Esophagus squamous epithelium (tissue), 4 donors: ENCODE measurements around the gene NHEJ1.

ENCODE experiments used
- CTCF ChIP-seq, 6 experiments: fragments of 450-650 bp in 4 of 6; fragments of 200-600 bp in 2 of 6; sonication (generic) in 2 of 6; IDR thresholded peaks; one replicate each; pipeline ENCODE4 v1.5.1; 2016 to 2019; ENCODE audit warnings: antibody characterized with exemption in 6 of 6, mild to moderate bottlenecking in 4 of 6, moderate library complexity in 4 of 6
- POLR2A ChIP-seq, 4 donors: fragments of 450-650 bp; IDR thresholded peaks; one replicate each; pipeline ENCODE4 v1.6.1; 2017; ENCODE audit warnings: antibody characterized with exemption in 4 of 4, mild to moderate bottlenecking in 4 of 4, moderate library complexity in 3 of 4

GRCh38 chr2:219111375-219112061 lies 49.1 kb downstream of the NHEJ1 start:
- TF ChIP-seq CTCF (IDR thresholded peaks at IDR 0.05): no peak
- no peak for TF ChIP-seq POLR2A (IDR thresholded peaks at IDR 0.05)
